HG03045 (cell line): ENCODE data around the gene STAMBP.
"Not testable (repeated sequence)": the region's sequence is repeated elsewhere in the genome, so short reads cannot be mapped to it uniquely, and the experiment has no call there.

Experiments used
- ATAC-seq: cut with Tn5 transposase; IDR thresholded peaks from one replicate; pipeline ENCODE4 v1.9.1; 2021; ENCODE audit warnings: mild to moderate bottlenecking, moderate library complexity; ENCODE audit not compliant: unreplicated experiment

The STAMBP gene

DNA sequence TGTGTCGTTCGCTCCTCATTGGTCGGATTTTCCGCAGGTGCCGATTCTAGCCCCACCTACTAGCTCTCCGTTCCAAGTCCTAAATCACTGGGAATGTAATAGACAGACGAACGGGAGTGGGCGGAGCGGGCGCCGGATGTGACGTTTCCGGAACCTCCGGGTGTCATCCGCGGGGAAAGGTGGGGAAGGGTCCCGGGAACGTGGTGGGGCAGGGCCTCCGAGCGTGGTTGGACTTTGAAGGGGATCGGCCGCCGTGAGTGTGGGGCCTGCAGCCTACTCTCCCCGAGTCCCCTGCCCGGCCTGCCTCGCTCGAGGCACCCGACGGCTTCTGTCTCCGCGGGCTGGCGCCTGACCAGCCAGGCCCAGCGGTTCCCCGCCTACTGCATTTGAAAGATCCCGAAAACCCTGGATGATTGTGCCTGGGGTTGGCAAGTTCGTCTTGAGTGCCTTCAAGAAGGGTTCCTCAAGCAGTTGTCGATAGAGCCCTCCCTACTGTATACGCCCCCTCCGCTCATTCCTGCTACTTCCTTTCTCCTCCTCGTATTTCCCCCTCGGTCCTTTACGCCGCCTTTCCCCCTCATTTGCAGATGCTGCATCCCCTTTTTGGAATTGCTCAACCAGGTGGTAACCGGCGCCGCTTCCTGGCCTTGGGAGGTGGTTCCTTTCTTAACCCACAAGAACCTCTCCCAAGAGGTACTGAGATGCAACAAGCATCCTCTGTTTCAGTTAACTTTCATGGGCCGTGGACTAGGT is at the start of gene STAMBP:
TSS of gene STAMBP (plus strand) at position 144 of the 753 bp plus-strand sequence. CDS start 1,896 bp downstream, outside the sequence.
- ATAC-seq, result peak; percentile 94

DNA sequence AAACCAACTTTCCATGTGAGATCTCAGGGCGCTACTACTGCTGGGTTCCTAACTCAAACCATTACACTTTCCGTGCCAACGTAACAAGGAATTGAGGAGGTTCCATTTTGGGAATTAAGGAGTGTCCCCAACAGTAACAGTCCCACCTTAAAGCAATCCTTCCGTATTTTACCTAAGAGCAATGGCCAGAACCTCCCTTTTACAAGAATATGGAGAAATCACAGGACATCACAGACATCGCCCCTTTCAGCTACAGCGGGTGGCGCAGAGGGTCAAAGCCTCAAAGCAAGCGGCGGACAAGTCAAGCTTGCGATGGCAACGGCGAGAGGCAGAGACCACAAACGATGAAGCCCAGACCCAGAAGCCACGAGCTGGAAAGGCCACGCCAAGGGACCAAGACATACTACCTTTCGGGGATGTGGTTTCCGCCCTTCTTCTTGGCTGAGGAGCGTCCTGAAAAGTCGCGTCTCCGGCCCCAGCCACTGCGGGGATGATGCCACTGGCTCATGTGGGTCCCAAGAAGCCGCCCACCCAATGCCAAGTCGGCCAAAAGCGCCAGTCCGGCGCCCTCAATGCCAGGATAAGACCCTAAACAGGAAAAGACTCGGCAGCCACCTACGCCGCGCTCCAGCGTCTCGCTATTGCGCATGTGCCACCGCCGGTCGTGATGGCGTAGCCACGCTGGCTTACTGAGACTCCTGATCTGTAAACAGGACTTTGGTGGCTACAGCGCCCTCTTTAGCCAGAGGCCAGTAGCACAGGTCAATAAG is 49.1 kb upstream of the STAMBP start, which contains the start of gene DUSP11:
TSS of gene DUSP11 (minus strand) at position 637 of the 770 bp plus-strand sequence. CDS start at position 508, 129 bp downstream.
- ATAC-seq, result peak; percentile 99

DNA sequence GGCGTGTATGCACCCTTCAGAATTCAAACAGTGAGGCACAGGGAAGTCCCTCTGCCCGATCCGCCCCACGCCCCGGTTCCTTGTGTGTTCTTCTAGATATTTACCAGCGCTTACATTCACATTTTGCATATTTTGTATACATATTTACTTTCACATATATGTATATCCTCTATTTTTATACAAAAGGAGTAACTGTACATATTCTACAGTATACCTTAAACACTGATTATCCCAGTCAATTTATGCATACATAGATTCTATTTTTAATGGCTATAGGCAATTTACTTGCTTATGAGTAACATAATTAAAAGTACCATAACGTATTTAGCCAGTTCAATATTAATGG is 48.6 kb upstream of the STAMBP start:
- ATAC-seq, result no peak

DNA sequence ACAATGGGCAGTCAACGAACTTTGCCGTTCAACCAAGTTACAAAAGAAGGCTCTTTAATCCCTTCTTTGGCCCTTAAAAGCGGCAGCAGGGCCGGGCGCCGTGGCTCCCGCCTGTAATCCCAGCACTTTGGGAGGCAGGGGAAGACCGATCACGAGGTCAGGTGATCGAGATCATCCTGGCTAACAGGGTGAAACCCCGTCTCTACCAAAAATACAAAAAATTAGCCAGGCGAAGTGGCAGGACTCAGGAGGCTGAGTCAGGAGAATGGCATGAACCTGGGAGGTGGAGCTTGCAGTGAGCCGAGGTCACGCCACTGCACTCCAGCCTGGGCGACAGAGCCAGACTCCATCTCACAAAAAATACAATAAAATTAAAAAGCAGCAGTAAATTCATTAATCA is 45.4 kb upstream of the STAMBP start:
- ATAC-seq, result not testable (repeated sequence)

DNA sequence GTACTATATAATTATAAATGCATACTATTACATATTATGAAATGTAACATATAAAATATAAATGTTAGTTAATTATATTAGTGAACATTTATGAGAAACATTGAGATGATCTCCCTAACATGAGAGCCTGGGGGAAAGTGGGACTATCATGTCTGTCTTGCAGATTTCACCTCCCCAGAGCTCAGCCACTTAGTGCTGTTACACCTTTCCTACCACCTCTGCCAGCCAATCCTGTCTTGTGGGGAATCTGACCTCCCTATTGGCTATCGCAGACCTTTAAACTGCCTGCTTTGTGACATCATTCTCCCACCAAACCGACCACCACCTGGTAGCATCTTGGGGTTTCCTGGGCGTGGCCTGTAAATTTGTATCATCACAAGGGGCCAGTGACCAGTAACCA is 44.9 kb upstream of the STAMBP start, which contains the start of gene C2orf78:
TSS of gene C2orf78 (plus strand) at position 301 of the 400 bp plus-strand sequence. CDS start 127 bp downstream, outside the sequence.
- ATAC-seq, result not testable (repeated sequence)

DNA sequence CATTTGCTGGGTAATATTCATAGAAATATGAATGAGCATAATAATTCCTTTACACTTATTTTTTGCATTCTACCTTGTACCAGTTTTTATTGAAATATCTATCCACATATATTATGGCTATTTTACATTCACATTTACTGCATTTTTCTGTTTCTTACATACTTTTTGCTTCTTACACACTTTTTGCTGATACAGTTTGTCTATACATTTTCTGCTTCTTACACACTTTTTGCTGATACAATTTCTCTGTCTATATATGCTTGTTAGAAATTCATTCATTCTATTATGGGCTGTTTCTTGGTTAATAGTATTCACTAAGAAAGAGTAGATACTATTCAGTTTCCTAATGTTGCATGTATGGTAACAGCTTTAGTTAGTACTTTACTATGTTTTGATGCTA is 16.9 kb upstream of the STAMBP start:
- no peak for ATAC-seq

DNA sequence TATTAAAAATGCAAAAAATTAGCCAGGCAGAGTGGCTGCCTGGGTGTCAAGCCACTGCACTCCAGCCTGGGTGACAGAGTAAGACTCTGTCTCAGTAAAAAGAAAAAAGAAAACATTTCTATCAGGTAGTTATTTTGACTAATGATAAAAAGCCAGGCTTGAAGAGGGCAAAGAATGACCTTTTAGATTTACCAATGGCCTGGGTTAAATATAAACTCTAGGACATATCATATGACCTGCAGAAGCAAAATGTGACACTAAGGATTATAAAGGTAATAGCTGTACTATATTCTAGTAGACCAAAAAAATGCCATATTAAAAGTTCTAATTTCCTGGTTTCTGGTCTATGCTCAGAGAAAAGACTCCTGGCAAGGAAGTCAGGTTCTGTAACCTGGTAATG is 16.1 kb upstream of the STAMBP start:
- ATAC-seq, result no peak

DNA sequence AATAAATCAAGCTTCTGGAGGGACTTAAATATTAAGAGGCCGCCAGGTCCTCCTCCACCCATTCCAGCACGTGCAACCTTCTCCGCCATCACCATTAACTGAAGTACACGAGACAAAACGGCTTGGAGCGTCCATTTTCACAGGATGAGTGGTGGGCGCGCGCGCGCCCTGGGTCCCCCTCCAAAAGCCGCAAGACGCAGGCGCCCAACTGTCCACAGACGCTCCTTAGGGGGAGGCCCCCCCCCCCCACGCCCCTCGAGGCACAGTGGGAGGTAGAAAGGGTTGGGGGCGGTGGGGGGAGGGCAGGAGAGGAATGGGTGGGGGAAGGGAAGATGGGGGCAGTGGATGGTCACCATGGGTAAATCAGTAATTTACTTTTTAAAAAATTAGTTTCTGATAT is 10.5 kb upstream of the STAMBP start:
- ATAC-seq, result no peak

DNA sequence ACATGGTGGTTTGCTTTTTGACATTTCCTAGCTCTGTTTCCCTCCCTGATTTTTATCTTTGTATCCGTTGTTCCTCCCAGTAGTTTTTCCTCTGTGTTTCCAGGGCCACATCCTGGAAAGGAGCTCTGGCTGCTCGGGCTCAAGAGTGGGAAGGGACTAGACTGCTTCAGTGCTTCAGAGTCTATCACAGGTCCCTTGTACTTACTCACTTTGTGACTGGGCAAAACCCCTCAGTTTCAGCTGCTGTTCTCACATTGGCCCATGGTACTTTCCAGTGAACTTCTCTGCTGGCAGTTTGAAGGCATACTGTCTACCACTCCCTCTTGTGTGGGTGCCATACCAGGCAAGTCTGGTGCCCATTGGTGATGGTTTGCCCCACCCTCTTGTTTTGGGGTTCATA is 7.5 kb upstream of the STAMBP start:
- ATAC-seq, result peak; percentile 89

DNA sequence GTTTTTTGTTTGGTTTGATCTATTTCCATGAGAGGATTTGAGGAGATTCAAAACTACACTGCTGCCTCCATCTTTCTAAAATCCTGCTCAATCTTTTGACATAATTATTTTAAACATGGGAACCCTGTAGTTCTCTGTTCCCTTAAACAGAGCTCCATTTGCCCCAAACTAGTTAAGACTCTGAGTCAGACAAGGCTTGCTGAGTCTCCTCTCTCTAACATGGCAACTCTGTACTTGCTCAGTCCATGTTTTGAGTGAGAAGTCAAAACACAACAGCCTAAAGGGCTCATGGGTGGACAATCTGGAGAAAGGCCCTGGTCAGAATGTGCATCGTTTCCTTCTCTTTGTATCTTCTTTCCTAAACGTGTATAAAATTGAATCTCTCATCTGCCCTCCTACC is 7.1 kb upstream of the STAMBP start:
- ATAC-seq, result no peak

DNA sequence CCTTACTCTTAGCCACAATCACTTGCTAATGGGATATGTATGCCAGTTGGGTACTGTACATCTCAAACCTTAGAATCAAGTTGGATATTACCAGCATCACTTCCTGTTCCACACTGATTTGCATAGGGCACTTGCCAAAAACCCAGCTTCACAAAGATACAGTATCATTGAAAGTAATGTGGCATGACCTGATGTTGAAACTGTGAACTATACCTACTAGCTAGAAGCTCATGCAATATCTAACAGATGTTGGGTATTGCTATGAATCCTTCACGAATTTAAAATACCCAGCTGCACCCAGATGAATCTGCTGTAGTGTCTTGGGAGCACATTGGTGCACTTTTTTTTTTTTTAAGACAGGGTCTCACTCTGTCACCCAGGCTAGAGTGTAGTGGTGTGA is 6.5 kb upstream of the STAMBP start:
- no peak for ATAC-seq

DNA sequence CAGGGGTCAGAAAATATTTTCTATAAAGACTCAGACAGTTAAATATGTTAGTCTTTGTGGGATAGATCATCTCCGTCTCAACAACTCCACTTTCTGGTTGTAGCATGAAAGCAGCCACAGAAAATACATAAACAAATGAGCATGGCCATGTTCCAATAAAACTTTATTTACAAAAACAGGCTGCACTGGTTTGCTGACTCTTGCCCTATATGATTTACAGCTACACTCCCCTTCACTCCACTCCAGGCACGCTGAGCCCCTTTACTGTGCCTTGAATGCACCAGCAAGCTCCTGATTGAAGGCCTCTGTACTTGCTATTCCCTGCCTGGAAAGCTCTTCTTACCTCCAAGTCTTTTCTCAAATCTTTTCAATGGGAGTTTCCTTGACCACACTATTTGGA is 5.8 kb upstream of the STAMBP start:
- ATAC-seq, result no peak

DNA sequence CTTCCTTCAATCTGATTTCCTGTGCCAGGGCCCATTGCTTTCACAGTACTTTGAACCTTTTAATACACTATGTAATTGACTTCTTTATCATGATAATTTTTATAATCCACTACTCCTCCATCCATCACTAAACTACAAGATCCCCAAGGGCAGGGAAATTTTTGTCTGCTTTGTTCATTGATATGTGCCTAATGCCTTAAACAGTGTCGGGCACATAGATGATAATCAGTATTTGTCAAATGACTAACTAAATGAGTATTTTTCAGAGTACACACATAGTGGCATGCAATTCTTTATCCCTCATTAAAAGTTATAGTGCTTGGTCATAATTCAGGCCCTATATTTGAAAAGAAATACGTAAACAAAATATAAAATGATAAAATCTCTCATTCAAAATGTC is 5.3 kb upstream of the STAMBP start:
- no peak for ATAC-seq

DNA sequence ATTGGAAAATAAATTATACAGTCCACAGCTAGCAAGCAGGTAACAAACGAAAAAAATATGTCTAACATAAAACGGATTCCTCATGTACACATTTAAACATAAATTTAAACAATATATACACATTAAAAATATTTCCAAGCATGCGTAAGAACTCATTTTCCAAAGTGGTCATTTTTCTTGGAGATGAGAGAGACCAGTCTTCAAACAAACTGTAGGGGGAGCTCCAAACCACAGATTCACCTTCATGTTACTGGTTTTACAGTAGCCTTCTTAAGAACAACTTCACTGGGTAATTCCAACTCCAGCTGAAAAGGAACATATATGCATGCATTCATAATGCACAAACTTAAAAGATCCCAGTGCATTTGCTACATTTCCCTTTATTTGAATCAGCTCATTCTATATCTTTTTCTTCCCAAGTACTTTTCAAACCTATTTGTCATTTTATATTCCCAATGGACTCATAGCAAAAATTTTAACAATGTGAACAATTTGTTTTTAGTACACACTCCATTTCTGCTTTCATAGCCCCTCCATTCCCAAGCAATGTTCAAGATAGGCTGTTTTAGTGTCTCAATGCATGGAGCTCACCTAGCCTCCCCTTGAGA is 4.7 kb upstream of the STAMBP start:
- ATAC-seq, result no peak

DNA sequence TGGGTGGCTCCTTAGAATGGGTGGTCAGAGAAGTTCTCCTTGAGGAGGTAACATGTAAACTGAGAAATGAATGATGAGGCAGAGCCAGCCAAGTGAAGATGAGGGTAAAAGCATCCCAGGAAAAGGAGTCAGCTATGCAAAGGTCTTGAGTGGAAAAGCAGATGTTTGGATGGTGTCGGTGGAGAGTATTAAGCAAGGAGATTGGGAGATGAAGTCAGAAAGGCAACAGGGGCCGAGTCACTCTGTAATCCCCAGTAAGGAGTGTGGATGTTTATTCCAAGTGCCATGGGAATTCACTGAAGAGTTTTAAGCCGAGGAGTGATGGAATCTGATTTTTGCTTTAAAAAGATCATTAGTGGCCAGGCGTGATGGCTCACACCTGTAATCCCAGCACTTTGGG is 3.4 kb upstream of the STAMBP start:
- ATAC-seq, result no peak

DNA sequence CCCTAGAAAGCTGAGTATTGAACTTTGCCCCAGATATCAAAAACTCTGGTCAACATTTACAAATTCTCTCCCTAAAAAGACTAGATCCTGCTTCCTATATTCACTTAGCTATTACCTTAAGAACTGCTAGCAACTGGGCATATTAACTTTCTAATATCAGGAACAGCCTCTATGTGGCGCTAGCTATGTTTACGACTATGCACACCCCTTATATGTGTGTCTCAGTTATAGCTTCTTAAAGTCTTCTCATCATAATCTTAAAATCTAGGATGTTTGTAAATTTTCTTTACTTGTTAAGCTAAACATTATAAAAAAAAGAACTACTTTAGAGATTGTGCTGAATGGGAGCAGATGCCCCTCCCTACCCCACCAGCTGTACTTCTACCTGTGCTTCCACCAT is 1.7 kb upstream of the STAMBP start:
- ATAC-seq, result no peak

DNA sequence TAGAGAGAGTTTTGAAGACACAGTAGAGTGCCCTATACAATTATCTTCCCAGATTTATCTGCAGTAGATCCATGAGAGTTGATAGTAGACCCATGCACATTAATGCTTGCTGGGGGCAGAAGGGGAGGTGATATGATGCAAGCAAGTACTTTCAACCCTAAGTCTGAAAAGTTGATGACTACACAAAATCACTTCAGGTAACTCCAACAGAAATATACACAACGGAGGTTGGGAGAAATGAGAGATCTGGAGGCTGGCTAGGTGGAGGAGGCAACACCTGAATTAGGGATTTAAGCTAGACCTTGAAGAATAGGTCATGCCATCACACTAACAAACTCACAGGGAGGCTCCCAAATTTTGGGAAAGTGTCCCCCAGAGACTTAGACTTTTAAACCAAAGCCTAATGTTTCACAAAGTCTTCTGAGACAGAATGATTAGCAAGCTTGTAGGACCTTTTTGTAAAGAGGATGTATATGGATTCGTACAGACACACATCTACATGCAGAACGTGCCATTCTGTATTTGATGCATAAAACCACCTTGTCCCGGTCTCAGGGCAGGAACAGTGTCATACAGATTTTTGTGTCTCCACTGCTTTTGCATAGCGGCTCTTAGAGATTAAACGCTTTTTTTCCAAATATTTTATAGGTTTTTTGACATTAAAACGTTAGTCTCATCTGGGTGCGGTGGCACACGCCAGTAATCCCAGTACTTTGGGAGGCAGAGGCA is 937 bp upstream of the STAMBP start:
- no peak for ATAC-seq

DNA sequence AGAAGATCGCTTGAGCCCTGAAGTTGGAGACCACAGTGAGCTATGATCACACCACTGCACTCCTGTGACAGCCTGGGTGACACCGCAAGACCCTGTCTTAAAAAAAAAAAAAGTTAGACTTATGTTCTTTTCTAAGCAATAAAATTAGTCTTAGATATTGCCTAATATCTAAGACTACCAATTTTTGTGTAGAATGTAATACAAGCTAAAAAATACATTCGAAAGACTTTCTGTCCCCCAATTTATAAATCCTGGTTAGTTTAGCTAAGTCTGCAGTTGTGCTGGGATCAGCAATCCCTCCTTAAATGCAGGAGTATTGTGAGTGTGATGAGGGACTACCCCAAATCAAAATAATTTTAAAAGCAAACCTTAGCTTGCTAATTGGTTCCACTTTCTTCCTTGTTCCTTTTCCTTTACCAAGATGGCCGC is 358 bp upstream of the STAMBP start:
- no peak for ATAC-seq

DNA sequence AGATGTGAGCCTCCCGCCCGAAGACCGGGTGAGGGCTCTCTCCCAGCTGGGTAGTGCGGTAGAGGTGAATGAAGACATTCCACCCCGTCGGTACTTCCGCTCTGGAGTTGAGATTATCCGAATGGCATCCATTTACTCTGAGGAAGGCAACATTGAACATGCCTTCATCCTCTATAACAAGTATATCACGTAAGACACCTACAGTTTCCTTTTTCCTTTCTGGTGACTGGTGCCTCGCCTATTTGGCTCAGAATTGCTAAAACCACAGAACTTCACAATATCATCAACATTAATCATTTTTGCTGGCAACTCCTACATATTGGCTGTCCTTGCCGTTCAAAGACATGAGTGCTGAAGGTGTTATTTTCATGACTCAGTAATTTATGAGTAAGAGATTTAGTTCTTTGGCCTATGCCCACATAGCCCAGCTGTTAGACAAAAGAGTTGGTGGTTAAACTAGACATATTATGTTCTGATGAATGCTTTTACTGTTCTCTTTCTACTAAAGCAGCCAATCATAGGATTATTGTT is 2.2 kb downstream of the STAMBP start:
- no peak for ATAC-seq

DNA sequence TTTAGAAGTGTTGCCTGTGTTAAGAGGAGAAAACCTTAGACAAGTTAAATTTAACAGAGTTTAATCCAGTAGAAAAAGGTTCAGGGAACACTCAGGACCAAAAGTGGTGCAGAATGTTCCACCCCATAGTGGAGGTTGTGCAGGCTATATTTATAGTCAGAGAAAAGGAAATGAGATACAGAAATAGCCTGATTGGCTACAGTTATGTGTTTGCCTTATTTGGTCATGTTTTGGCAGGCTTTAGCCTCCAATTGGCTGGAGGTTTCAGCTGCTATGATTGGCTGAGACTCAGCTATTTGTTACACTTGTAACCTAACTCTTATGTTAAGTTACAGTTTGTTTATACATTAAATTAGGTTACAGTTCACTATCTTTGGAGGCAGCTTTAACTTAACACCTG is 4.2 kb downstream of the STAMBP start:
- ATAC-seq, result no peak
